ENCODE data around the gene FN3K.
A peak's percentile ranks its signal among the peaks of the same experiment; 100 is the strongest.

FN3K gene

DNA sequence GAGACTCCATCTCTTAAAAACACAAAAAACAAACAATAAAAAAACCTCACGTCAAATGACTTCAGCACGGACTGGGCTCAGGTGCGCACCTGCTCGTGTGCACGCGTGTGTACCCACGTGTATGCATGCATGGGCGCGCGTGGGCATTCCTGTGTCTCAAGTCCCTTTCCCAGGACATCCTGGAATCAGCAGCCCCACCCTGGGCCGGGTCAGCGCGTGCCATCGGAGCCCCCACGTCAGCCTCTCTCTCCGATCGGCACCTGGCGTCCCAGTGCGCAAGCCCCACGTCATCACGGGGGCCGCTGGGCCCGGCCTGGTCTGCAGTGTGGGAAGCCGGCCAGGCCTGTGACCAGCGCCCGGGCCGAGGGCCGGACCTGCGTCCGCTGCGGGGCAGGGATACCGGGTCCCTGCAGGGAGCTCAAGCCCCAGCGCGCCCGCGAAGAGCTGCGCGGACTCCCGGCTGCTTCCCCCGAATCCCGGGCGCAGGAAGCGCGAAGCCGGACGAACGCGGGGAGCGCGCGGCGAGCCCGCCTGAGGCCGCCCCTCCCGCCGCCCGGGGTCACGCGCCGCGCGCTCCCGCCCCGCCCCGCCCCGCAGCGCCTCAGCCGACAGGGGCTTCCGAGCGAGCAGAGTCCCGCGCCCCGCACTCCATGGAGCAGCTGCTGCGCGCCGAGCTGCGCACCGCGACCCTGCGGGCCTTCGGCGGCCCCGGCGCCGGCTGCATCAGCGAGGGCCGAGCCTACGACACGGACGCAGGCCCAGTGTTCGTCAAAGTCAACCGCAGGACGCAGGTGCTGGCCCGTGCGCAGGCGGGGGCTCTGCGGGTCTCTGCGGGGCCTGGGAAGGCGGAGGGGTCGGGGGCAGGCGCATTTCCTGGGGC lies at the start of gene FN3K:
Gene FN3K (plus strand): TSS at position 629 of the 880 bp plus-strand sequence. CDS start 22 bp downstream, at position 651.
- DNase-seq, result peak; percentile 54

DNA sequence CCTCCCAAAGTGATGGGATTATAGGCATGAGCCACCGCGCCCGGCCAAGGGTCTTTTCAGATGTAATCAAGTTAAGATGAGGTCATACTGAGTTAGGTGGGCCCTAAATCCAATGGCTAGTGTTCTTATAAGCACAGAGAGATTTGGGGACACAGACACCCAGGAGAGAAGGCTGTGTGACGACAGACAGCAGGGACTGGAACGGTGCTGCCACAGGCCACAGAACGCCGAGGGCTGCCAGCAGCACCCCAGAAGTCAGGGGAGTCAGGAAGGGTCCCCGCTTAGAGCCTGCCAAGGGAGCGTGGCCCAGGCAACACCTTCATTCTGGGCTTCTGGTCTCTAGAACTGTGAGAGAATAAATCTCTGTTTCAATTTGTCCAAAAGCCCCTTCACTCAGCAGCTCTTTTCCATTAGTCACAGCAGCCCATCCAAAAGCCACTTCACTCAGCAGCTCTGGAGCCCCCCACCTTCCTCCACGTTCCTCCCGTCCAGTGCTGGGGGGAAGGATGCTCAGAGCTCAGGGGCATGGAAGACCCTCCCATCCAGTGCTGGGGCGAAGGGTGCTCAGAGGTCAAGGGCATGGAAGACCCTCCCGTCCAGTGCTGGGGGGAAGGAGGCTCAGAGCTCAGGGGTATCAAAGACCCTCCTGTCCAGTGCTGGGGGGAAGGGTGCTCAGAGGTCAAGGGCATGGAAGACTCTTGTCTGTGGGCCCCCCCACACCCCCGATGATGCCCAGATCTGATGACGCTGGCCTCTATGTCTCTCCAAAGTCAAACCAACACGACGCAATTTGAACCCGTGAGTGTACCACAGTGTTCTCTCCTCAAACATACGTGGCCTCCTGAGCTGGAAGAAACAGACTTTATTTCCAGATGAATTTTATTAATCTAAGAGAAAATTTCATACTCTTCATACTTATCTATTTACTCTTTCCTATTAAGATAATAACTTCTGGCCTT lies 48.8 kb upstream of the FN3K start:
- DNase-seq, result no peak

DNA sequence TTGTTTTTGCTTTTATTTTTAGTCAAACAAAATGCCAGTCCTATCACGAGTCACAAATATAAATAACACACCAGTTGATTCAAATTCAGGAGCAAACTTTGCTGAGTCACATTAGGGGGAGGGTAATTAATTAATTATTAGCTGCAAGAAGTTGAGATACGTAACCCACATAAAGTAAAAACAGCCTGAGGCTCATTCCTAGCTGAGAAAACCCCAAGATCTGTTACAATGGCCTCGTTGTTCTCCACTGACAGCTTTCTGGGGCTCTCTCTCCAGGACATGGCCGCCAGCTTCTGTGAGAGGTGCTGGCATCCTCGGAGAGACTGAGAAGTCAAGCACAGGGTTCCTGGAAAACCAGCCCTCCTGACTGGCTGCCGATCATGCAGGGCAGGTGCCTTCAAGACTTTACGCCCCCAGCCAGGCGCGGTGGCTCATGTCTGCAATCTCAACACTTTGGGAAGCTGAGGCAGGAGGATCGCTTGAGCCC lies 48.0 kb upstream of the FN3K start:
- DNase-seq, result no peak

DNA sequence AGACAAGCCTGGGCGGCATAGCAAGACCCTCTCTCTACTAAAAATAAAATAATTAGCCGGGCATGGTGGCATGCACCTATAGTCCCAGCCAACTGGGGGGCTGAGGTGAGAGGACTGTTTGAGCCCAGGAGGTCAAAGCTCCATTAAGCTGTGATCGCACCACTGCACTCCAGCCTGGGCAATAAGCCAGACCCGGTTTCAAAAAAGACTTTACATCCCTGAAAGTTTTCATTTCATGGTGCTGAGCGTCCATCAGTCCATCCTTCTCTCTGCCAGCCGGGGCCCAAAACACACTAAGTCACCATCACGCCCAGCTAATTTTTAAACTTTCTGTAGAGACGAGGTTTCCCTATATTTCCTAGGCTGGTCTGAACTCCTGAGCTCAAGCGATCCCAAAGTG lies 47.5 kb upstream of the FN3K start:
- DNase-seq, result no peak

DNA sequence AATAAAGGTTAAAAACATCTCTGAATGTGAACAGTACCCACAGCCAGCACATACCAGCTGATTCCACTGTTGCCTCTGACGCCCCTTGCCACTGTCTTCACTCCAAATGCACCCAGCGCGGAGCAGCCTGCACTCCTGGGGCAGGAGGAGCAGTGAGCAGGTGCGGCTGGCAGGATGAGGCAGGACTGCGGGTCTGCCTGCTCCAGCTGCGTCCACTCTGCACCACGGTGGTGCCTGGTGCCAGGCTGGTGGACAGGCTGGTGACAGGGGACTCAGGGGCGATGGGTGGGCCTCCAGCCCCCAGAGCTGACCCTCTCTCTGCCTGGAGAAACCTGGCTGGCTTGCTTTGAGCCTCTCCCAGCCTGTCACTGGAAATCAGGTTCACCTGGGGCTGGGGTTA lies 46.3 kb upstream of the FN3K start:
- DNase-seq, result no peak

DNA sequence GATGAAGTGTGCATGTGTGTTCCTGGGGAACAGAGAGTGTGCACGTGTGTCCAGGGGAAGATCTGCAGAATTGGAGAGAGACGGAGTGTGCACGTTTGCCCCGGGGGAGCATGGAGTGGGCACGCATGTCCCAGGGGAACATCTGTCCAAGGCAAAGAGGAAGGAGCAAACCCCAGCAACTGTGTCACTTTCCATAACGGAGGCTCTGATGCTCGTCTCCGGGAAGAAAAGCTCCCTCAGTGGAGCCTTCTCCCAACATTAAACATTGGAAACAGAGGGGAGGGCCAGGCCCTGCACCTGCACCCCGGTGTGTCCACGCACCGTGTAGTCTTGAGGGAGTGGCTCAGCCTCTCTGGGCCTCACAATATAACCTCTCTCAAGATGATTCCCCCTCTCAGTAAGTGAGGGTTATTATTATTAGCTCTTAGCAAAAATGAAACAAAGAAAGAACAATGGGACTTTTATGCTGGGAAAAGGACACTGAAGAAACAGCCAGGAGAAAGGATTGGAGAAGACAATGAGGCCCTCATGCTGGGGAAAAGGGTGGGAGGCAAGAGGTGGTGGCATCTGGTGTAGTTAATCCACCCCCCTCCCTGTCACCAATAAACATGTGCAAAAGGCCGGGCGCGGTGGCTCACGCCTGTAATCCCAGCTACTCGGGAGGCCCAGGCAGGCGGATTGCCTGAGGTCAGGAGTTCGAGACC lies 44.5 kb upstream of the FN3K start:
- DNase-seq, result no peak

DNA sequence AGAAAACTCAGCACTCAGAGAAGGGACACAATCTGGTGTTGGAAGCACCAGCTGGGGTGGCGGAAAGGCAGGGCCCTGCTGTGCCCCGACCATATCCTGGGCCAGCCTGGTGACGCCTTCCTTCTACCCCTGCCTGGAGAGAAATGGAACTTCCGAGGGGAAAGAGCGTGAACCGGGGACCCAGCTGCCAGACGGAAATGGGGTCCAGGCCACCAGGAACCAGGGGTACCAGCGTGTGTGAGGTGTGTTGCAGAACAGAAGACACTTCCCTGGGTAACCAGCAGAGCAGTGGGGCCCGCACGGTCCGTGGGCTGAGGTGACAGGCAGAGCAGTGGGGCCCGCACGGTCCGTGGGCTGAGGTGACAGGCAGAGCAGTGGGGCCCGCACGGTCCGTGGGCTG lies 43.7 kb upstream of the FN3K start:
- DNase-seq, result no peak

DNA sequence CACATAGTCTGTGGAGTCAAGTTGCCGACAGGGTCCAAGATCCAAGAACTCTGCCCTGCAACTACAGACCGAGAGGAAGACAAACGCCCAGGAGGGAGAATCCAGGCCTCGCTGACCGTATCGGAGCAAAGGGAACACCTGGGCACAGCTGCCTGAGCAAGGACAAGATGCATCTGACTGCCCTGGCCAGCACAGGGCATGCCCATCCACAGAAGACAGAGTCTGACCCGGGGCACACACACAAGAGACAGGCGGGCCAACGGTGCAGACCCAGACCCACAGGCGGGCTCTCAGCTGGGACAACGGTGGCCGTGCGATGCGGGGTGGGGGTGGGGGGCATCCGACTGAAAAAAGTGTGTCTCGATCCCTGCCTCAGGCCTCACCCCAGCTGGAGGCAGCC lies 43.1 kb upstream of the FN3K start:
- DNase-seq, result no peak

DNA sequence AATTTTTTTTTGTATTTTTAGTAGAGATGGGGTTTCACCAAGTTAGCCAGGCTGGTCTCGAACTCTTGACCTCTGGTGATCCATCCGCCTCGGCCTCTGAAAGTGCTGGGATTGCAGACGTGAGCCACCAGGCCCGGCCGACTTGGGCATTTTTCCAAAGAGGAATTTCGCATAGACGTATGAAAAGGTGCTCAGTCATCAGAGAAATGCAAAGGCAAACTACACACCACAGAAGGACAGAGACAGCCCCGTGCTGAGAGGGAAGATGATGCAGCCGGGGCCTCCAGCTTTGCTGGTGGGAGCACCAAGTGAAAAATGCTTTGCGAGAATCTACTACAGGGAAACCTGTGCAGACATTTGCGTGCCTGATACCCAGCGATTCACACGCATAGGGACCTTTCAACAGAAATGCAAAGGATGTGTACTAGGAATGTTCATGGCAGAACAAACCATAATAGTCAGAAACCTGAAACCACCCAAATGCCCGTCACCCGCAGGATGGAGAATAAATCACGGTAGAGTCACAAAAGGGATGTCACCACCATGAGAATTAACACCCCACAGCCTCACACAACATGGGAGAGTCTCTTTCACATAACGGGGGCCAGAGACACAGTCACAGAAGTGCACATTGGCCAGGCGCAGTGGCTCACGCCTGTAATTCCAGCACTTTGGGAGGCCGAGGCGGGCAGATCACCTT lies 42.1 kb upstream of the FN3K start:
- DNase-seq, result no peak

DNA sequence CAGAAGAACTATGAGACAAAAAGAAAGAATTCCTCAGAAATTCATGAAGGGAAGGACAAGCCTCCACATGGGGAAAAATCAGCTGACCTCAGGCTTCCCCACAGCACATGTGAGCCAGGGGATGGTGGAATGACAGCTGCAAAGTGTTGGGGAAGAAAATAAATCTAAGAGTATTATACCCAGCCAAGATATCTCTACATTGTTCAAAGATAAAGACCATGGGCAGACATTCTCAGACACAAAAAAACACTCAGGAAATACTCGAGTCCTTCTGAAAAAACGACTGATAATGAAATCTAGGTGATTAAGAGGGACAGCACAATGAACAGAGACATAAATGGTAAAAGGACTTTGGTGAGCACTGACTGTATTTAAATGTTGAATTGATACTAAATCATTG lies 40.8 kb upstream of the FN3K start:
- no peak for DNase-seq

DNA sequence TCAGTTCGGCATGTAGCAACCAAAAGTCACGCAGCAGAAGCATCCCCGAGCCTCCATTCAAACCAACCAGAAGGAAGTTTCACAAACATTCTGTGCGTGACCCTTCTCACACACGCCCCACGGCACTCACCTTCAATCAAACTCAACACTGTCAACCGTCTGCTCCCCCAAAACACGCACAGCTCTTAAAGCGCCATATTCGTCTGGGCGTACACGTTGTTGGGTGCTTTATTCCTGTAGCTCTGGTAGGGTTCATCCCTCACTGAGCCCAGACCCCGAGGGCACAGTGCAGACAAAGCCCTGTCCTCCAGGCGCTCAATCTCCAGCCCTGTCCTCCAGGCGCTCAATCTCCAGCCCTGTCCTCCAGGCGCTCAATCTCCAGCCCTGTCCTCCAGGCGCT lies 39.2 kb upstream of the FN3K start:
- DNase-seq, result no peak

DNA sequence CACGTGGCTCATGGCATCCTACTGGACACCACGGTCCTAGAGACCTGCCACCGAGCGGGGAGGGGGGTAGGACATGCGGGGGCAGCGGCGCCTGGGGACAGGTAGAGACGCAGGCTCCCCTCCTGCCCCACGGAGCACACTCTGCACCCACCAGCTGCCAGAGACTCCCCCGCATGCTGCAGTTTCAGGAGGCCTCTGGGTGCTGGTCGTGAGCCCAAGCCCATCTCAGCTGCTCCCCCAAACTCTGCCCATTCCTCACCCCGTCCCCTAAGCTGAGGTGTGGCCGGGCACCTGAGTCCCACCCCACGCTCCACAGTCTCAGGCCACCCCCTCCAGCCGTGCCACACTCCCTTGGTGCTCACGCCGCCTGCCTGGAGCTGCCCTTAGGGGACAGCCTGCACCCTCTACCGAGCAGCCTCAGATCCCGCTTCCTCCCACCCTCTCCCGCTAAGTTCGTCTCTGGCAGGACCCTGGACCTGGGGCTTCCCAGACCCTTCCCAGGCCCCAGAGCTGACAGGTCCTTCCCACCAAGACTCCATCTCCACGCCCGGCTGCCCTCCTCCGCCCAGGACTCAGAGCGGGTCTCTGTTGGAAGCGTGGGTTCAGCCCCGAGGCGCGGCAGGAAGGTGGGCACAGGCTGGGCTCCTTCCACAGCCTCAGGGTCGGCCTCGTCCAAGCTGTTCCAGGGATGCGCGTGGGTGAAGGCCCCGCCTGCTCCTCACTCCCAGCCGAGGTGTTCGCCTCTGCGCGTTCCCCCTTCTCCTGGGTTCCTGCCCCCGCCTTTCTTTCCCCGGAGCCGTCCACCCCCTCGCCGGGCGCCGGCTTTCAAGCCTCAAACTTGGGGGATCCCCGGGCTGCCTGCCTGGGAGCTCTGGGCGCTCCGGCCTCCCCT lies 38.3 kb upstream of the FN3K start:
- no peak for DNase-seq

DNA sequence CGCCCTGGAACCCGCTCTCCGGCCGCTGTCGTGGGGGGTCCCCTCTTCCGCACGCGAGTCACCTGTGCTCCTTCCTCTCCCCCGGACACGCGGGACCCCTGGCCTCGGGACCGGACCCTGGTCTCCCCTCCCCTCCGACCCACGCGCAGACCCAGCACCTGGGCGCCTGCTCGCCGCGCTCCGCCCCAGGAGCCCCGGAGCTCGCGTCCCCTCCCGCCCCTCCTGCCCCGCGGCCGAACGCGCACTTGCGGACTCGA lies 37.7 kb upstream of the FN3K start:
- DNase-seq, result no peak

DNA sequence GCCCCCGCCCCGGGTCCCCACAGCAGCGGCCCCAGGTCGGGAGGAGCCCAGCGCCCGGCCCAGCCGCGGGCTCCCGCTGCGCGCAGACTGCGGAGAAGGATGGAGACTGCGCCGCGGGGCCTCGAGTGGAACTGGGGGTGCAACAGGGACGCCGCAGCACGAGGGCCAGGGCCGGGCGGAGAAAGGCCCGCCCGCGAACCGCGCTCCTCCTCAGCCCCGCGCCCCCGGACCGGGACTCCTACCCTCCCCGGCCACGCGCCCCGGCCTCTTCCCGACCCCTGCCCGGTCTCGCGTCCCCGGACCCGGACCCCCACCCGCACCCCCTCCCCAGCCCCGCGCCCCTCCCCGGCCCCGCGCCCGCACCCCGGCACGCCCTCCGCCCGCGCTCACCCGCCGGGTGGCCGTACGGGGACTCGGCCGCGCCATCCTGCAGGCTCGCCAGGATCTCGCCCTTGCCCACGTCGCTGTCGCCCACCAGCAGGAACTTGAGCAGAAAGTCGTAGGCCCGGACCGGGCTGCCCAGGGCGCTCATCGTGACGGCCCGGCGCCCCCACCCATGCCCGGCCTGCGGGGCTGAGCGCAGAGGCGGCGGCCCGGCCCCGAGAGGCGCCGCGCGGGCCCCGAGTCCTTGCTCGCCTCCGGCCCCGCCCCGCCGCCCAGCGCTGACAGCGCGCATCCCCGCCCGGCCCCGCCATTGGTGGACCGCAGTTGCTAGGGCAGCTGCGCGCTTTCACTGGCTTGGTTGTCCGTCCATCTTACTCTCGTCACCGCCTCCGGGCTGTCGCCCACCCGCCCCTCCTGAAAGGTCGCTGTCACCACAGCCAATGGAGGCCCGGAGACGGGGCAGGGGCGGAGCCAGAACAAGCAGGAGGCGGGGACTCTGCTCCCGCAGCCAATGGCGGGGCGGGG lies 37.1 kb upstream of the FN3K start, which contains the start of gene RAB40B:
Gene RAB40B (minus strand): TSS at position 634 of the 909 bp plus-strand sequence. CDS start 102 bp downstream, at position 532.
- DNase-seq, result peak; percentile 97

DNA sequence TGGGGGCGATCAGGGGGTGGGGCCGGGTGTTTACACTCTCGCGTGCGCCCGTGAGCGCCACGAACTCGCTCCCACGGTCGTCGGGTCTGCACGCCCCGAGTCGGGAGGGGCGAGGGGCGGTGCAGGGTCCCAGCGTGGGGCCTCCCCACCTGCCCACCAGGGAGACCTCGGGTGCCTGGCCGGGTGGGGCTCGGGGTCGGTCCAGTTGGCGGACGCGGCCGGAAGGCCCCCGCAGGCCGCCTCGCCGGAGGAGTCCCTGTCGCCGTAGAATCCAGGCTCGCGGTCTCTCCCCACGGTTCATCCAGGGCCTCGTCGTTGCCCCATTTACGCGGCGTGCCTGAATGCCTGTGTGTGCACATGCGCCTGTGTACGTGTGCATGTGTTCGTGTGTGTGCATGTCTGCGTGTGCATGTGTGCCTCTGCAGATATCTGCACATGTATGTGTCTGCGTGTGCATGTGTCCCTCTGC lies 36.4 kb upstream of the FN3K start:
- DNase-seq, result no peak

DNA sequence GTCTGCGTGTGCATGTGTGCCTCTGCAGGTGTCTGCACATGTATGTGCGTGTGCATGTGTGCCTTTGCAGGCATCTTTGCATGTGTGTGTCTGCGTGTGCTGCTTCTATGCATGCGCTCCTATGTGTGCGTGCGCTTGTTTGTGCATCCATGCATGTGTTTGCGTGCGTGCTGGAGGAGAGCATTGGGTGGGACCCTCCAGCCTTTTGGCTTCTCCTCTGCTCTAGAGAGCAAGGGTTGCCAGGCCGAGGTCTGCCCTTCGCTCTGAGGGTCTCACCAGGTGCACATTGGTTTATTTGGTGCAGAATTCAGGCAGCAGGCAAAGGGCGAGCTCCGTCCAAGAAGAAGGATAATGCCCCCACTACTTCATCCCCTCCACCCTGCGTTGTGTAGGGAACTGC lies 35.9 kb upstream of the FN3K start:
- no peak for DNase-seq

DNA sequence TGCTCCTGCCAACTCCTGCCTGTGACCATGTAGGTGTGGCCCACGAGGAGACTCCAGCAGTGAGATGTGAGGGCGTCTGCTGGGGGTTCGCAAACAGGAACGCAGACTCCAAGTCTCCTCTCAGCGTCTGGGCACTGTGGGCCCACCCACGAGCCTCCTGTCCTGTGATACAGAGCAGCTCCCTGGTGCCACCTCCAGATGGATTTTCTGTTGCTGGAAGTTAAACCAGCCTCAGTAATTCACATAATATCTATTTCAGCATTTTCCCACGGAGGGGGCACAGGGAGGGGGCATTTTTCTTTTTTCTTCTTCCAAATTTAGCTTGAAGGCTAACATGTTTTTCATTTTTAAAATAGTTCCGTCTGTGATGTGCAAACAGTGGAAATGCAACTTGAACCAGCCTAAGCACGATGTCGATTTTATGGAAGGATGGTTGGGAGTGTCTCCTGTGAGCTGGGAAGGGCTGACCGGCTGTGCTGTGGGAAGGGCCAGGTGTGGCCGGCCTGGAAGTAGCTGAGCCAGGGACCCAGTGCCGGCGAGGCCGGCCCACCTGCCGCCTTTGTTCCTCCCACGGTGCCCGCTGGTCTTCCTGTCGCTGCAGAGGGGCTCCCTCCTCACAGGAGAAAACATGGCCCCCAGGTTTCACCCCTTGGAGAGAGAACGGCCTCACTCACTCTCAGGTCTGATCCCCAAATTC lies 33.0 kb upstream of the FN3K start:
- DNase-seq, result no peak

DNA sequence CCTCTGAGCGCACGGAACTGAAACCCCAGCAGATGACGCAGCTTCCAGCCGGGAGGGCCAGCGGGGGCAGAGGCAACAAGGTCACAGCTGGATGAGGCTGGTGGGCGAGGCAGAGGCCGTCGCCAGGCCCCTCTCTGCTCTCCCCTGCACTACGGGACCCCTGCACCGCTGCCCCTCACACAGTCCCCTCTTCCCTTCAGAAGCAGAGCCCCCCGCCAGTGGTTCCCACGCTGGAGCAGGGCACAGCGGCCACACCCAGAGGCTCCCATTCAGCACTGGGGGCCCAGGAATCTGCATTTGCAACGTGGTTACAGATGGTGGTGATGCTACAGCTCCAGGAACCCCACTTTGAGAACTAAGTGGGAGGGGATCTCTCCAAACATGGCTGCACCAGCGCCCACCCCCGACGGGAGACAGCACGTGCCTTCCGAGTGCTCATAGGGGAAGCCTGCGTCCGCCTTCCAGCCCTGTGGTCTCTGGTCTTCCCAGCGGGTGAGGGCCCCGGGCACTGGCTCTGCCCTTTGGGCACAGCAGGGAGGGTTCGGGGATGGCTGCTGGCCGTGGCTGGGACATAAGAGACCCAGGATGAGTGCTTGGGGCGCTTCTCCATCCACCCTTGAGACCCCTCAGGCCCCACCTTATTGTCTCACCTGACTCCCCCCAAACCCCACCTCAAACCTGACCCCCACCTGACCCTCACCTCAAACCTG lies 32.2 kb upstream of the FN3K start:
- DNase-seq, result no peak
